Endodermal cell (in vitro differentiated cells): ENCODE measurements around the gene SYT1. TPM values are rescaled to one million over a fixed set of nuclear protein-coding genes. Genes with fewer than 3 reads are reported as not detected.

Source experiments
- DNase-seq: peaks from one replicate; pipeline ENCODE4 v3.0.0-alpha.2; 2017
- H3K27ac ChIP-seq: 2 replicates; pipeline ENCODE4 v1.5.1; 2013; ENCODE audit warnings: mild to moderate bottlenecking, low read depth, low read length, moderate library complexity
- H3K27me3 ChIP-seq: 2 replicates; pipeline ENCODE4 v1.6.1; 2013; ENCODE audit warnings: mild to moderate bottlenecking, low read length, moderate library complexity; ENCODE audit not compliant: insufficient read depth, control insufficient read depth, poor library complexity, severe bottlenecking
- H3K36me3 ChIP-seq: 2 replicates; pipeline ENCODE4 v1.7.0; 2013; ENCODE audit warnings: mild to moderate bottlenecking, low read length, moderate library complexity; ENCODE audit not compliant: control insufficient read depth, insufficient read depth
- H3K4me1 ChIP-seq: one replicate; pipeline ENCODE4 v1.7.0; 2013; ENCODE audit warnings: low read length; ENCODE audit not compliant: control insufficient read depth, insufficient read depth
- H3K4me3 ChIP-seq: 2 replicates; pipeline ENCODE4 v1.5.1; 2013; ENCODE audit warnings: mild to moderate bottlenecking, low read length, moderate library complexity
- H3K9ac ChIP-seq: 2 replicates; pipeline ENCODE4 v1.6.1; 2013; ENCODE audit warnings: mild to moderate bottlenecking, low read length, moderate library complexity; ENCODE audit not compliant: poor library complexity, severe bottlenecking; ENCODE audit errors: extremely low read depth
- H3K9me3 ChIP-seq: 2 replicates; pipeline ENCODE4 v1.6.1; 2013; ENCODE audit warnings: mild to moderate bottlenecking, low read length, moderate library complexity; ENCODE audit not compliant: control insufficient read depth
- H3K27ac Mint-ChIP-seq: 2 replicates; pipeline ENCODE4 v1.8.0; 2020; ENCODE audit warnings: mixed read lengths
- H3K27me3 Mint-ChIP-seq: 2 replicates; pipeline ENCODE4 v1.8.0; 2021; ENCODE audit warnings: mild to moderate bottlenecking, mixed read lengths; ENCODE audit not compliant: insufficient read depth
- H3K36me3 Mint-ChIP-seq: 2 replicates; pipeline ENCODE4 v1.8.0; 2020; ENCODE audit warnings: low read depth, mixed read lengths
- H3K4me1 Mint-ChIP-seq: 2 replicates; pipeline ENCODE4 v1.8.0; 2020; ENCODE audit warnings: mixed read lengths
- H3K4me3 Mint-ChIP-seq: 2 replicates; pipeline ENCODE4 v1.8.0; 2020; ENCODE audit warnings: mild to moderate bottlenecking, moderate library complexity, mixed read lengths
- H3K9me3 Mint-ChIP-seq: 2 replicates; pipeline ENCODE4 v1.8.0; 2020; ENCODE audit warnings: mild to moderate bottlenecking, mixed read lengths
- CTCF ChIP-seq: fragments of 200-600 bp; sonication (generic); conservative IDR thresholded peaks from 2 replicates; pipeline ENCODE4 v1.5.0; 2021; ENCODE audit warnings: antibody characterized with exemption, mild to moderate bottlenecking
- WGBS, 2 experiments: methylation state at CpG; one replicate each; pipeline versions ENCODE4 v1.1.5 to v1.1.7; 2013; ENCODE audit warnings: missing lambda C conversion rate in 2 of 2, mixed read lengths in 1 of 2; ENCODE audit not compliant: insufficient coverage in 1 of 2, insufficient read length in 1 of 2; 5-methylcytosine and 5-hydroxymethylcytosine counted together
- total RNA-seq, 2 donors: library from RNA; stranded (reverse); fragmentation: NEBNext Ultra II Directional in 1 of 2; extraction: Animal tissue kit (Norgen Biotek cat#: 25700) in 1 of 2; gene quantifications; 2 replicates in 1 of 2; 3 replicates in 1 of 2; pipeline ENCODE4 v1.2.1, GENCODE V29; 2021

Gene SYT1
- total RNA-seq, 2 donors from 2014 or later = 6.8 to 10.7 TPM

GRCh38 chr12:79453820-79454219 lies 589.2 kb downstream of the SYT1 start:
- no peak overlapping the region for H3K4me3 Mint-ChIP-seq
- H3K36me3 Mint-ChIP-seq = no peaks in the 10 kb centered on the region
- H3K4me1 Mint-ChIP-seq = peaks cover 22% of the 10 kb centered on the region
- TF ChIP-seq CTCF = no peak
- H3K27ac Mint-ChIP-seq = no peak overlapping the region
- Histone ChIP-seq H3K27ac (no peak overlapping the region), H3K27me3 (no peaks in the 10 kb centered on the region), H3K36me3 (no peaks in the 10 kb centered on the region), H3K9ac (no peak overlapping the region), H3K4me1 (peaks cover 3% of the 10 kb centered on the region), H3K9me3 (no peaks in the 10 kb centered on the region), H3K4me3 (no peak overlapping the region)
- no peaks in the 10 kb centered on the region for H3K27me3 Mint-ChIP-seq
- H3K9me3 Mint-ChIP-seq = no peaks in the 10 kb centered on the region
- DNase-seq = no peak
- 84 to 89% methylated on average over 2 of the region's 3 CpGs for WGBS, 2 experiments

- H3K4me1 Mint-ChIP-seq = peaks cover 22% of the 10 kb centered on the region
- no peaks in the 10 kb centered on the region for H3K27me3 Mint-ChIP-seq
- Histone ChIP-seq H3K4me1 (peaks cover 3% of the 10 kb centered on the region), H3K9me3 (no peaks in the 10 kb centered on the region), H3K9ac (no peak overlapping the region), H3K4me3 (no peak overlapping the region), H3K27ac (no peak overlapping the region), H3K36me3 (no peaks in the 10 kb centered on the region), H3K27me3 (no peaks in the 10 kb centered on the region)
- no peak overlapping the region for H3K27ac Mint-ChIP-seq
- H3K4me3 Mint-ChIP-seq = no peak overlapping the region
- TF ChIP-seq CTCF = no peak
- no peak for DNase-seq
- no peaks in the 10 kb centered on the region for H3K36me3 Mint-ChIP-seq
- 87 to 100% methylated on average over 1 to 3 of the region's 3 CpGs for WGBS, 2 experiments
- no peaks in the 10 kb centered on the region for H3K9me3 Mint-ChIP-seq
These were observed 589.8 kb downstream of the SYT1 start for GRCh38 chr12:79454338-79454843.

- Mint-ChIP-seq H3K4me1 (peaks cover 22% of the 10 kb centered on the region), H3K27ac (no peak overlapping the region), H3K9me3 (peaks cover 2% of the 10 kb centered on the region), H3K27me3 (no peaks in the 10 kb centered on the region), H3K36me3 (no peaks in the 10 kb centered on the region), H3K4me3 (no peak overlapping the region)
- H3K27me3 ChIP-seq = no peaks in the 10 kb centered on the region
- 75 to 94% methylated on average over 2 of the region's 2 CpGs for WGBS, 2 experiments
- no peaks in the 10 kb centered on the region for H3K9me3 ChIP-seq
- DNase-seq = peak; percentile 54
- no peak overlapping the region for H3K4me3 ChIP-seq
- peaks cover 3% of the 10 kb centered on the region for H3K4me1 ChIP-seq
- H3K9ac ChIP-seq = no peak overlapping the region
- no peak for TF ChIP-seq CTCF
- no peak overlapping the region for H3K27ac ChIP-seq
- H3K36me3 ChIP-seq = no peaks in the 10 kb centered on the region
These were observed 590.7 kb downstream of the SYT1 start for GRCh38 chr12:79455286-79455685.
